Panc1 (cell line): Measurements from ENCODE around the gene SHROOM2. TPM values are rescaled to one million over a fixed set of nuclear protein-coding genes. Genes with fewer than 3 reads are reported as not detected.

Experiments
- ATAC-seq: fragments of 200-7000 bp; cut with Tn5 transposase; 2 replicates; pipeline ENCODE4 v1.9.1; 2020; ENCODE audit warnings: mild to moderate bottlenecking, moderate library complexity
- BruUV-seq: library from RNA; stranded (reverse); fragments of 400-500 nt; replicated peaks from 2 replicates; lab custom pipeline; 2021; lab: Mats Ljungman, UMichigan
- CTCF ChIA-PET: fragments of 300-600 bp; sonication (Branson Sonifier 250); formaldehyde crosslinking; loops from one replicate; lab custom pipeline; 2022; ENCODE audit warnings: antibody characterized with exemption; lab: Charles Lee
- POLR2A ChIA-PET: fragments of 300-600 bp; sonication (Branson Sonifier 250); formaldehyde crosslinking; loops from one replicate; lab custom pipeline; 2022; ENCODE audit warnings: antibody characterized with exemption; lab: Charles Lee
- DNase-seq: peaks from one replicate; pipeline ENCODE4 v3.0.0-alpha.2; 2010; ENCODE audit warnings: low read depth, low spot score
- H3K27ac ChIP-seq: 2 replicates; pipeline ENCODE4 v1.5.1; 2011; ENCODE audit warnings: mild to moderate bottlenecking, low read length, inconsistent platforms
- H3K27me3 ChIP-seq: fragments of 200-500 bp; sonication (Bioruptor generic); 2 replicates; pipeline ENCODE4 v1.6.0; 2014; ENCODE audit warnings: low read length, inconsistent platforms; ENCODE audit not compliant: control insufficient read depth, insufficient read depth
- H3K36me3 ChIP-seq: fragments of 200-500 bp; sonication (Bioruptor generic); 2 replicates; pipeline ENCODE4 v1.5.1; 2014; ENCODE audit warnings: inconsistent platforms, mild to moderate bottlenecking, low read length, moderate library complexity; ENCODE audit not compliant: control insufficient read depth, insufficient read depth
- H3K4me1 ChIP-seq: 2 replicates; pipeline ENCODE4 v1.5.1; 2011; ENCODE audit warnings: inconsistent platforms, mild to moderate bottlenecking, low read length, moderate library complexity; ENCODE audit not compliant: control insufficient read depth, insufficient read depth
- H3K4me3 ChIP-seq, 2 experiments: 2 replicates each; pipeline ENCODE4 v1.5.1; 2011 to 2012; ENCODE audit warnings: low read depth in 2 of 2, low read length in 2 of 2, mild to moderate bottlenecking in 2 of 2, inconsistent platforms in 1 of 2, moderate library complexity in 1 of 2
- H3K9me3 ChIP-seq: fragments of 200-500 bp; sonication (Bioruptor generic); 2 replicates; pipeline ENCODE4 v1.5.1; 2014; ENCODE audit warnings: low read depth, mild to moderate bottlenecking, inconsistent platforms, low read length, moderate library complexity; ENCODE audit not compliant: control insufficient read depth, insufficient read depth
- POLR2AphosphoS5 ChIP-seq: IDR thresholded peaks from 2 replicates; pipeline ENCODE4 v1.6.1; 2012; ENCODE audit warnings: mild to moderate bottlenecking, low read depth, low read length, moderate library complexity
- SIN3A ChIP-seq: IDR thresholded peaks from 2 replicates; pipeline ENCODE4 v1.6.1; 2012; ENCODE audit warnings: low read depth, mild to moderate bottlenecking, low read length, moderate library complexity, borderline replicate concordance; ENCODE audit not compliant: insufficient read depth
- TCF7L2 ChIP-seq: IDR thresholded peaks from 2 replicates; pipeline ENCODE4 v1.6.1; 2011; ENCODE audit warnings: mild to moderate bottlenecking, low read depth, low read length, inconsistent platforms
- in situ Hi-C: cut with HindIII; loops from 2 replicates; pipeline ENCODE4 v1.10.0; 2016; ENCODE audit warnings: low sequenced_read_pairs, low pct_unique_long_range_greater_than_20kb
- intact Hi-C: fragments of 100-400 bp; cut with micrococcal nuclease; formaldehyde crosslinking; loops from one replicate; pipeline ENCODE4 v1.10.0; 2022; ENCODE audit not compliant: unreplicated experiment
- total RNA-seq: library from RNA; stranded (reverse); gene quantifications from one replicate; pipeline ENCODE4 v1.2.1, GENCODE V29; 2021; ENCODE audit not compliant: unreplicated experiment
- TF ChIP-seq, protein P1 (sequence below): fragments of 450-650 bp; IDR thresholded peaks from 2 replicates; pipeline ENCODE4 v1.5.1; 2017; ENCODE audit warnings: mild to moderate bottlenecking
- TF ChIP-seq, protein P2 (sequence below), 2 experiments: IDR thresholded peaks; 2 replicates each; pipeline ENCODE4 v1.6.1; 2011 to 2012; ENCODE audit warnings: low read depth in 2 of 2, control low read depth in 1 of 2, low read length in 1 of 2, mild to moderate bottlenecking in 1 of 2, moderate library complexity in 1 of 2; ENCODE audit not compliant: insufficient read depth in 1 of 2

SHROOM2 gene
- total RNA-seq, 1 experiment from 2014 or later, result 0.72 TPM

GRCh38 chrX:9917861-9918260 is 131.6 kb downstream of the SHROOM2 start:
- Histone ChIP-seq H3K9me3 (no peaks in the 10 kb centered on the region), H3K36me3 (no peaks in the 10 kb centered on the region), H3K4me3 (no peak overlapping the region), H3K27ac (no peak overlapping the region), H3K4me1 (no peaks in the 10 kb centered on the region), H3K27me3 (no peaks in the 10 kb centered on the region)
- ChIA-PET CTCF (no interaction called here), POLR2A (no interaction called here)
- in situ Hi-C loops (no loop called here), intact Hi-C loops (no loop called here)
- BruUV-seq, result no TSS peak
- no peak for DNase-seq
- TF ChIP-seq SIN3A, result no peak
- TF ChIP-seq, protein P1, sequence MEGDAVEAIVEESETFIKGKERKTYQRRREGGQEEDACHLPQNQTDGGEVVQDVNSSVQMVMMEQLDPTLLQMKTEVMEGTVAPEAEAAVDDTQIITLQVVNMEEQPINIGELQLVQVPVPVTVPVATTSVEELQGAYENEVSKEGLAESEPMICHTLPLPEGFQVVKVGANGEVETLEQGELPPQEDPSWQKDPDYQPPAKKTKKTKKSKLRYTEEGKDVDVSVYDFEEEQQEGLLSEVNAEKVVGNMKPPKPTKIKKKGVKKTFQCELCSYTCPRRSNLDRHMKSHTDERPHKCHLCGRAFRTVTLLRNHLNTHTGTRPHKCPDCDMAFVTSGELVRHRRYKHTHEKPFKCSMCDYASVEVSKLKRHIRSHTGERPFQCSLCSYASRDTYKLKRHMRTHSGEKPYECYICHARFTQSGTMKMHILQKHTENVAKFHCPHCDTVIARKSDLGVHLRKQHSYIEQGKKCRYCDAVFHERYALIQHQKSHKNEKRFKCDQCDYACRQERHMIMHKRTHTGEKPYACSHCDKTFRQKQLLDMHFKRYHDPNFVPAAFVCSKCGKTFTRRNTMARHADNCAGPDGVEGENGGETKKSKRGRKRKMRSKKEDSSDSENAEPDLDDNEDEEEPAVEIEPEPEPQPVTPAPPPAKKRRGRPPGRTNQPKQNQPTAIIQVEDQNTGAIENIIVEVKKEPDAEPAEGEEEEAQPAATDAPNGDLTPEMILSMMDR, result no peak
- no peak for TF ChIP-seq POLR2AphosphoS5
- TF ChIP-seq TCF7L2, result no peak
- TF ChIP-seq, protein P2, sequence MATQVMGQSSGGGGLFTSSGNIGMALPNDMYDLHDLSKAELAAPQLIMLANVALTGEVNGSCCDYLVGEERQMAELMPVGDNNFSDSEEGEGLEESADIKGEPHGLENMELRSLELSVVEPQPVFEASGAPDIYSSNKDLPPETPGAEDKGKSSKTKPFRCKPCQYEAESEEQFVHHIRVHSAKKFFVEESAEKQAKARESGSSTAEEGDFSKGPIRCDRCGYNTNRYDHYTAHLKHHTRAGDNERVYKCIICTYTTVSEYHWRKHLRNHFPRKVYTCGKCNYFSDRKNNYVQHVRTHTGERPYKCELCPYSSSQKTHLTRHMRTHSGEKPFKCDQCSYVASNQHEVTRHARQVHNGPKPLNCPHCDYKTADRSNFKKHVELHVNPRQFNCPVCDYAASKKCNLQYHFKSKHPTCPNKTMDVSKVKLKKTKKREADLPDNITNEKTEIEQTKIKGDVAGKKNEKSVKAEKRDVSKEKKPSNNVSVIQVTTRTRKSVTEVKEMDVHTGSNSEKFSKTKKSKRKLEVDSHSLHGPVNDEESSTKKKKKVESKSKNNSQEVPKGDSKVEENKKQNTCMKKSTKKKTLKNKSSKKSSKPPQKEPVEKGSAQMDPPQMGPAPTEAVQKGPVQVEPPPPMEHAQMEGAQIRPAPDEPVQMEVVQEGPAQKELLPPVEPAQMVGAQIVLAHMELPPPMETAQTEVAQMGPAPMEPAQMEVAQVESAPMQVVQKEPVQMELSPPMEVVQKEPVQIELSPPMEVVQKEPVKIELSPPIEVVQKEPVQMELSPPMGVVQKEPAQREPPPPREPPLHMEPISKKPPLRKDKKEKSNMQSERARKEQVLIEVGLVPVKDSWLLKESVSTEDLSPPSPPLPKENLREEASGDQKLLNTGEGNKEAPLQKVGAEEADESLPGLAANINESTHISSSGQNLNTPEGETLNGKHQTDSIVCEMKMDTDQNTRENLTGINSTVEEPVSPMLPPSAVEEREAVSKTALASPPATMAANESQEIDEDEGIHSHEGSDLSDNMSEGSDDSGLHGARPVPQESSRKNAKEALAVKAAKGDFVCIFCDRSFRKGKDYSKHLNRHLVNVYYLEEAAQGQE (IDR thresholded peaks at IDR 0.05; ENCODE audit: insufficient read depth in 1 of 2, low read depth in 2 of 2, low read length in 1 of 2), result no peak
- ATAC-seq, result no peak

DNA sequence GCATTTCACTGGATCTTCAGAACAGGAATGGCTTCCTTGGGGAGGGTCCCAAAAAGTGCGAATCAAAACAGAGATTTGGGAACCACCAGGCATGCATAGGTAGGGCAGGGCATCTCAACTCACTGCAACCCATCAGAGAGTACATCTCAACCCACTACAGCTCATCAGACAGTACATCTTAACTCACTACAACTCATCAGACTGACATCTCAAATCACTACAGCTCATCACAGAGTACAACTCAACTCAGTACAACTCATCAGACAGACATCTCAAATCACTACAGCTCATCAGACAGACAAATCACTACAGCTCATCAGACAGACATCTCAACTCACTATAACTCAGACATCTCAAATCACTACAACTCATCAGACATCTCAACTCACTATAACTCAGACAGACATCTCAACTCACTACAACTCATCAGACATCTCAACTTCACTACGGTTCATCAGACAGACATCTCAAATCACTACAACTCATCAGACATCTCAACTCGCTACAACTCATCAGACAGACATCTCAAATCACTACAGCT is 133.5 kb downstream of the SHROOM2 start:
- no peak for DNase-seq
- in situ Hi-C loops, result no loop called here

More for the DNA sequence above, 133.5 kb downstream of the SHROOM2 start:
- BruUV-seq, result no TSS peak
- intact Hi-C loops, result no loop called here
- Histone ChIP-seq H3K4me3 (no peak overlapping the region), H3K27me3 (no peaks in the 10 kb centered on the region), H3K27ac (no peak overlapping the region), H3K36me3 (no peaks in the 10 kb centered on the region), H3K9me3 (no peaks in the 10 kb centered on the region), H3K4me1 (no peaks in the 10 kb centered on the region)
- no peak for ATAC-seq
- ChIA-PET CTCF (no interaction called here), POLR2A (no interaction called here)
- TF ChIP-seq, protein P1, result no peak
- no peak for TF ChIP-seq POLR2AphosphoS5
- TF ChIP-seq SIN3A, result no peak
- no peak for TF ChIP-seq TCF7L2
- TF ChIP-seq, protein P2 (IDR thresholded peaks at IDR 0.05; ENCODE audit: insufficient read depth in 1 of 2, low read depth in 2 of 2, low read length in 1 of 2), result no peak
